Endothelial cell of umbilical vein (primary cell): ENCODE results near the gene GLIS2. TPM values are rescaled to one million over a fixed set of nuclear protein-coding genes. Genes with fewer than 3 reads are reported as not detected.

ENCODE experiments used
- BruUV-seq: library from RNA; stranded (reverse); fragments of 400-500 nt; replicated peaks from 2 replicates; lab custom pipeline; 2021; lab: Mats Ljungman, UMichigan
- CTCF ChIA-PET: fragments of 300-600, 350-600 bp; sonication (Branson Sonifier 250); formaldehyde crosslinking; loops from one replicate; lab custom pipeline; 2021; ENCODE audit warnings: antibody characterized with exemption, inconsistent platforms; lab: Charles Lee
- POLR2A ChIA-PET: fragments of 300-600, 350-600 bp; sonication (Branson Sonifier 250); formaldehyde crosslinking; loops from one replicate; lab custom pipeline; 2021; ENCODE audit warnings: antibody characterized with exemption, inconsistent platforms; lab: Charles Lee
- DNase-seq: peaks from one replicate; pipeline ENCODE4 v3.0.0-alpha.2; 2011; ENCODE audit warnings: low read depth, low spot score
- FAIRE-seq: peaks from 2 replicates; lab custom pipeline; 2011; peaks lifted over from hg19 to GRCh38; lab: Jason Lieb, UNC
- H2AFZ ChIP-seq: 2 replicates; pipeline ENCODE4 v1.6.0; 2012; ENCODE audit warnings: low read depth, low read length, control low read depth, inconsistent platforms
- H3K27ac ChIP-seq: 2 replicates; pipeline ENCODE4 v1.5.1; 2011; ENCODE audit warnings: low read depth, mild to moderate bottlenecking, control low read depth, low read length, moderate library complexity; ENCODE audit not compliant: insufficient read depth
- H3K27me3 ChIP-seq, 2 experiments: 2 replicates each; pipeline versions ENCODE4 v1.6.0 to v1.6.1; 2011; ENCODE audit warnings: low read length in 2 of 2, mixed read lengths in 1 of 2; ENCODE audit not compliant: control insufficient read depth in 2 of 2, insufficient read depth in 2 of 2
- H3K36me3 ChIP-seq, 2 experiments: 2 replicates in 1 of 2; 3 replicates in 1 of 2; pipeline ENCODE4 v1.5.1; 2011; ENCODE audit warnings: low read length in 2 of 2, mild to moderate bottlenecking in 1 of 2, moderate library complexity in 1 of 2; ENCODE audit not compliant: control insufficient read depth in 2 of 2, insufficient read depth in 2 of 2; ENCODE audit errors: extremely low read depth in 1 of 2
- H3K4me1 ChIP-seq: 3 replicates; pipeline ENCODE4 v1.5.1; 2011; ENCODE audit warnings: mild to moderate bottlenecking, low read length; ENCODE audit not compliant: control insufficient read depth, insufficient read depth; ENCODE audit errors: extremely low read depth
- H3K4me2 ChIP-seq: 2 replicates; pipeline ENCODE4 v1.6.1; 2011; ENCODE audit warnings: low read length, control low read depth, mixed read lengths; ENCODE audit not compliant: insufficient read depth
- H3K4me3 ChIP-seq, 3 experiments: fragments of 200-600 bp in 1 of 3; sonication (generic), shearing (Covaris generic) in 1 of 3; replicated peaks in 1 of 3; 2 replicates each; pipeline ENCODE4 v1.5.1; 2011 to 2016; ENCODE audit warnings: control low read depth in 3 of 3, low read length in 3 of 3, mild to moderate bottlenecking in 2 of 3, inconsistent platforms in 1 of 3, low read depth in 1 of 3, moderate library complexity in 1 of 3; ENCODE audit not compliant: insufficient read depth in 1 of 3
- H3K79me2 ChIP-seq: 2 replicates; pipeline ENCODE4 v1.6.0; 2012; ENCODE audit warnings: low read length, inconsistent platforms; ENCODE audit not compliant: control insufficient read depth, insufficient read depth
- H3K9ac ChIP-seq: replicated peaks from 2 replicates; pipeline ENCODE3; 2011; ENCODE audit warnings: low read length, control low read depth; ENCODE audit not compliant: insufficient read depth; ENCODE audit errors: extremely low read depth
- H3K9me1 ChIP-seq: replicated peaks from 3 replicates; pipeline ENCODE4 v1.6.0; 2011; ENCODE audit warnings: mild to moderate bottlenecking, low read length; ENCODE audit not compliant: control insufficient read depth, insufficient read depth; ENCODE audit errors: extremely low read depth
- H3K9me3 ChIP-seq: replicated peaks from 2 replicates; pipeline ENCODE4 v1.5.1; 2012; ENCODE audit warnings: low read length, inconsistent platforms; ENCODE audit not compliant: control insufficient read depth, insufficient read depth
- H4K20me1 ChIP-seq: replicated peaks from 2 replicates; pipeline ENCODE3; 2011; ENCODE audit warnings: mild to moderate bottlenecking, low read length; ENCODE audit not compliant: control insufficient read depth, insufficient read depth; ENCODE audit errors: extremely low read depth
- CTCF ChIP-seq, 2 donors: IDR thresholded peaks; 1 replicate in 1 of 2; 2 replicates in 1 of 2; pipeline ENCODE4 v1.5.1; 2011; ENCODE audit warnings: low read length in 2 of 2, mild to moderate bottlenecking in 2 of 2, moderate library complexity in 2 of 2, control low read depth in 1 of 2, inconsistent platforms in 1 of 2, low read depth in 1 of 2; ENCODE audit not compliant: insufficient read depth in 1 of 2; ENCODE audit errors: extremely low read depth in 1 of 2
- EZH2 ChIP-seq: IDR thresholded peaks from 2 replicates; pipeline ENCODE4 v1.6.1; 2012; ENCODE audit warnings: borderline replicate concordance, low read depth, mild to moderate bottlenecking, moderate library complexity, low read length, inconsistent platforms; ENCODE audit not compliant: severe bottlenecking
- FOS ChIP-seq: IDR thresholded peaks from 2 replicates; pipeline ENCODE4 v1.6.1; 2011; ENCODE audit warnings: mild to moderate bottlenecking, low read length, moderate library complexity, borderline replicate concordance; ENCODE audit not compliant: insufficient read depth
- GATA2 ChIP-seq: IDR thresholded peaks from 2 replicates; pipeline ENCODE4 v1.7.0; 2011; ENCODE audit warnings: low read depth, mild to moderate bottlenecking, moderate library complexity, mixed read lengths, low read length; ENCODE audit not compliant: insufficient read length, insufficient read depth
- JUN ChIP-seq: IDR thresholded peaks from 2 replicates; pipeline ENCODE4 v1.6.1; 2011; ENCODE audit warnings: borderline replicate concordance, low read depth; ENCODE audit not compliant: insufficient read length, insufficient read depth
- MAX ChIP-seq: IDR thresholded peaks from 2 replicates; pipeline ENCODE4 v1.6.1; 2011; ENCODE audit not compliant: insufficient read depth, insufficient read length
- MYC ChIP-seq: IDR thresholded peaks from one replicate; pipeline ENCODE4 v1.6.1; 2011; ENCODE audit warnings: mild to moderate bottlenecking, low read depth, low read length
- POLR2A ChIP-seq: IDR thresholded peaks from 2 replicates; pipeline ENCODE4 v1.6.1; 2012; ENCODE audit warnings: low read depth, mild to moderate bottlenecking, control low read depth, low read length
- POLR2AphosphoS5 ChIP-seq: IDR thresholded peaks from 2 replicates; pipeline ENCODE4 v1.6.1; 2012; ENCODE audit warnings: low read depth, mild to moderate bottlenecking, control low read depth, low read length, moderate library complexity; ENCODE audit not compliant: insufficient read depth
- dilution Hi-C: fragments of 300-500 bp; cut with MboI; formaldehyde crosslinking; loops from one replicate; pipeline ENCODE4 v1.15.0; 2019; ENCODE audit warnings: low sequenced_read_pairs; ENCODE audit not compliant: extremely low pct_ligation_motif_present
- intact Hi-C: fragments of 100-400 bp; cut with micrococcal nuclease; formaldehyde crosslinking; loops from one replicate; pipeline ENCODE4 v1.10.0; 2022
- polyA plus RNA-seq, 4 experiments: library from polyadenylated mRNA; depleted of rRNA in 3 of 4; stranded (reverse) in 3 of 4; unstranded in 1 of 4; fragments of >200 nt; gene quantifications; 2 replicates each; pipeline versions ENCODE4 v1.2.1 to v1.2.3, GENCODE V29; 2011 to 2012; ENCODE audit warnings: missing spikeins in 1 of 4
- total RNA-seq: library from RNA; stranded (reverse); gene quantifications from 2 replicates; pipeline ENCODE4 v1.2.3, GENCODE V29; 2021

Gene GLIS2
- total and polyA plus RNA-seq, 2 donors (not counting 3 experiments of a cell fraction or from before 2014, with no cell fraction given) = 4.6 to 10.1 TPM

- POLR2A ChIA-PET = no interaction called here
- intact Hi-C loops = no loop called here
These were observed 16.2 kb downstream of the GLIS2 start for GRCh38 chr16:4332083-4332482.

More at GRCh38 chr16:4332083-4332482, 16.2 kb downstream of the GLIS2 start:
- no peaks in the 10 kb centered on the region for H3K9me1 ChIP-seq
- no peak for TF ChIP-seq GATA2
- TF ChIP-seq JUN = no peak
- TF ChIP-seq FOS = no peak
- no peak for TF ChIP-seq POLR2AphosphoS5
- TF ChIP-seq MAX = no peak
- no peak for TF ChIP-seq POLR2A
- TF ChIP-seq MYC = no peak
- no peak for TF ChIP-seq EZH2
- TF ChIP-seq CTCF (IDR thresholded peaks at IDR 0.05; ENCODE audit: extremely low read depth in 1 of 2, insufficient read depth in 1 of 2, low read depth in 1 of 2, low read length in 2 of 2) = no peak
- FAIRE-seq (no peak), DNase-seq (no peak)
- H3K36me3 ChIP-seq = peaks cover 0 to 16% of the 10 kb centered on the region in 2 experiments
- no TSS peak for BruUV-seq
- H2AFZ ChIP-seq = no peak overlapping the region
- H3K4me3 ChIP-seq = no peak overlapping the region
- H3K9me3 ChIP-seq = no peaks in the 10 kb centered on the region
- no peaks in the 10 kb centered on the region for H3K27me3 ChIP-seq
- H3K4me1 ChIP-seq = peaks cover 22% of the 10 kb centered on the region
- no peak overlapping the region for H3K4me2 ChIP-seq
- H3K9ac ChIP-seq = no peak overlapping the region
- H4K20me1 ChIP-seq = no peaks in the 10 kb centered on the region
- H3K27ac ChIP-seq = no peak overlapping the region
- peaks cover 14% of the 10 kb centered on the region for H3K79me2 ChIP-seq
- dilution Hi-C loops = no loop called here
- CTCF ChIA-PET = interaction anchor here (0.9 to 8.9 kb wide), 9 partner anchors 10 to 349 kb away, joined by 4 to 198 read pairs (median 15); no protein-coding TSS in a partner anchor
